Epidermal melanocyte (primary cell): ENCODE data around the gene ZNF467.

Source experiments
- DNase-seq: peaks from one replicate; pipeline ENCODE4 v3.0.0; 2011; ENCODE audit warnings: low spot score; ENCODE audit not compliant: insufficient read length

The ZNF467 gene

DNA sequence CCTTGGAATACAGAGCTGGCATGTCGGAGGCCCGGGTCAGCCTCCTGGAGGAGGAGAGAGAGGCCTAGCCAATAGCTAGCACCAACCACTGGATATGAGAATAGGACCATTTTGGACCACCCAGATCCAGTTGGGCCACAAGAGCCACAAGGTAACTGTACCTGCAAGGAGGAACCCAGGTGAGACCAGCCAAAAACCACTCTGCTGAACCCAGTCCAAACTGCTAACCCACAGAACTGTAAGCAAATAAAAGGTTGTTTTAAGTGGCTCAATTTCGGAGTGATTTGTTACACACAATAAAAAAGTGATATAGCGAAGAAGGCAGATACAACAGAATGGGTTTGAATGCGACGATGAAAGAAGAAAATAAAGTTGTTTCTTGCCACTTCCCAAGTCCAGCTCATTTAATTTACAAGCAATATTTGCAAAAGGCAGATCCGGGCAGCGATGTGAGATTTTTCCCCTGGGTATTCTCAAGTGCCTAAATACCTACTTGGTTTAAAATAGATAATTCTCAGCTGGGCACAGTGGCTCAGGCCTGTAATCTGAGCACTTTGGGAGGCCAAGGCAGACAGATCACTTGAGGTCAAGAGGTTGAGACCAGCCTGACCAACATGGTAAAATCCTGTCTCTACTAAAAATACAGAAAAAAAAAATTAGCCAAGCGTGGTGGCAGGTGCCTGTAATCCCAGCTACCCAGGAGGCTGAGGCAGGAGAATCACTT lies 23.1 kb downstream of the ZNF467 start:
- DNase-seq: no peak

DNA sequence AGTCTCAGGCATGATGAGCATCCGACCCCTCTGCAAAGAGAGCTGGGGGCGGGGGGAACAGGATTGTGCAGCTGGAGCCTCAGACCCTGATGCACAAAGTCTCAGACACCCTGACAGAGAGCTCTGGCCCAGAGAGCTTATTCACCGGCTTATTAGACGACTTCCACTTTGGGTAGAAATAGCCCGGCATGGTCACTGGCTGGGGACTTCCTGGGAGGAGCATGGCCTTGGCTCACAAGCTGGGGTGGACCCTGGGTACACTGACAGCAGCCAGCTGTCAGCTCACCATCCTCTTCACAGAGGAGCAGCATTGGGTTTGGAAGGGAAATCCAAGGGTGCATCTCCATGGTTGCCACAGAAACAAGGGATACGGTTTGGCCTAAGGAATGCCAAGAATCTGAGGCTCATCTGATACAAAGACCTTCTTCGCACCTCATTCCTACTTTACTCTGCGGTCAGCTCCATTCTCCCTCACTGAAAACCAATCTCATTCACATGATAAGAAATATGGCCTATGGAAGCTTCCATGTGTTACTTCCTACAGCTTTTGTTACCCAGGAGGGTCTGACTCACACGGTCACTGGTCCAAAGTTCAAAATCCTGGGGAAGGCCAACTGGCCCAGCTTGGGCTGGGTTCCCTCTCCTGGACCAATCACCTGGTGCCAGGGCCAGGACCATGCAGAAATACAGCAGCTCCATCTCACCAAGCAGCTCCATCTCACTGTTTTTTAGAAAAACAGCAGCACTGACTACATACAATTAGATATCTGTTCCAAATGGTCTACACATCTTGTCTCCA lies 25.1 kb downstream of the ZNF467 start:
- no peak for DNase-seq

DNA sequence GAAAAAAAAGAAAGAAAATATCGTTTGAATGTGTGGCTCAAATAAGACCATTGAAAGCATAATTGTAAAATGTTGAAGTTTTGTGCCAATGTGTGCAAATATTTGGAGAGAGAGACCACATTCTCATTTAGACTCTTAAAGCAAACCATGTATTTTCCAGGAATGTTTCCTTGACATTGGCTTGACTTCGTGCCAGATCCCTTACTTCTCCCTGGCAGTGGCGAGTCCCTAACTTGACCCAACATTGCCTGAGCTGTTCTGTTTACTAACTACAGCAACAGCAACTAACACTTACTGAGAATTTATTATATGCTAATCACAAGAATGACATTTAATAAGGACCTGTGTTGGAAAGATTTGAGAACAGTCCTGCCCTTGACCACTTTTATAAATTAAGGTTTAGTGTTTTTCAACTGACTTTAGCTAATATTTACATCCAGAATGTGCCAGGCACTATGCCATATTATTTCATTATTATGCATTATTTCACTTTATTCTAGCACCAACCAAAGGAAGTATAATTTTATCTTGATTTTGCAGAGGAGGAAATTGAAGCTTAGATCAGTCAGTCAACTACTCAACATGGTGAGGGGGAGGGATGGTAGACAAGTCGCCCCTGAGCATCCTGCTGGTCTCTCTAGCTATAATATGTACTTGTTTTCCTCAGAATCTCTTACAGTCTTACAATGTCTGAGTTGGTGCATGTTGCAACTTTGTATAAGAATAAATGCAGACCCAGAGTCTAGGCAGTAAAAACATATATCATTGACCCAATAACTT lies 29.7 kb downstream of the ZNF467 start:
- DNase-seq: no peak

DNA sequence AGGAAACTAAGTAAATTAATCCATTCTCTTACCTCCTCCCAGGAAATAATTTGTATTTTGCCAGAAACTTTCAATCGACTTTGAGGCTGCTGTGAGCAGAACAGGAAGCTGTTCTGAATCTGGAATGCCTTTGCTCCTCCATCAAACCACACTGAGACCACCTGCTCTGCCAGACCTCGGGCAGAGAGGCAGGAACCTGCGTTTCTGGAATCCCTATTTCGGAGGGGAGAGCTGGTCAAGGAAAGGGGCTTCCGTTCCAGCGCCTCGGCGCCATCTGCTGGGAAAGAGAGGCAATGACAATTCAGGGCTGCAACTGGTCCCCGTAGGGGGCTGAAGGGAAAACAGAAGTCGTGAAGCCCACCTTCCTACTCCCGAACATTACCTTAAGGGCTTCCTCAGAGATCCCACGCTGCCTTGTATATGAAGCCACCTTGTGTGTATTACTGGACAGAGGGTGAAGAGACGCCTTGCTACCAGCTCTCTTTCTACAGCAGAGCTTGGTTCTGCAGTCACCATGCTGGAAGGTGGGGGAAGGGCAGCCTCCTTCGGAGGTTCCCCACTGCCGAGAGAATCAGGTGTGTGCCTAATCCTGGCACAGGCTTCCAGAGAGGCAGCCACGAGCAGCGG lies 31.2 kb downstream of the ZNF467 start:
- DNase-seq: peak; percentile 77

DNA sequence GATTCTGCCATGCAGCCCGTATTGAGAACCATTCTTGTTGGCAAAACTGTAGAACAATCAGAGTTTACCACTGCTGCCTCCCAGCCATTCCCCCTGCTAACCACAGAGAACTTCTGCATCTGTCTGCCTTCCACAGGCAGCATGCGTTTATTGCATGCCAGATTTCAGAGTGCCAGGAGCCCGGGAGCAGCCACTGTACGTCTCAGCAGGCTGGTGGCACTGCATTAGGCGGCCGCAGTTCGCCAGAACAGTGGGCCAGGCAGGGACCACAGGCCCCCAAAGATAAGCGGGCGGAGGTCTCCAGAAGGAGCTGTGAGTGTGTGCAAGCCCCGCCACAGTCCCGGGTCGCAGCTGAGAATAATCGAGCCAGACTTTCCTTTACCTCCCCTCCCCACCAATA lies 31.8 kb downstream of the ZNF467 start:
- no peak for DNase-seq

DNA sequence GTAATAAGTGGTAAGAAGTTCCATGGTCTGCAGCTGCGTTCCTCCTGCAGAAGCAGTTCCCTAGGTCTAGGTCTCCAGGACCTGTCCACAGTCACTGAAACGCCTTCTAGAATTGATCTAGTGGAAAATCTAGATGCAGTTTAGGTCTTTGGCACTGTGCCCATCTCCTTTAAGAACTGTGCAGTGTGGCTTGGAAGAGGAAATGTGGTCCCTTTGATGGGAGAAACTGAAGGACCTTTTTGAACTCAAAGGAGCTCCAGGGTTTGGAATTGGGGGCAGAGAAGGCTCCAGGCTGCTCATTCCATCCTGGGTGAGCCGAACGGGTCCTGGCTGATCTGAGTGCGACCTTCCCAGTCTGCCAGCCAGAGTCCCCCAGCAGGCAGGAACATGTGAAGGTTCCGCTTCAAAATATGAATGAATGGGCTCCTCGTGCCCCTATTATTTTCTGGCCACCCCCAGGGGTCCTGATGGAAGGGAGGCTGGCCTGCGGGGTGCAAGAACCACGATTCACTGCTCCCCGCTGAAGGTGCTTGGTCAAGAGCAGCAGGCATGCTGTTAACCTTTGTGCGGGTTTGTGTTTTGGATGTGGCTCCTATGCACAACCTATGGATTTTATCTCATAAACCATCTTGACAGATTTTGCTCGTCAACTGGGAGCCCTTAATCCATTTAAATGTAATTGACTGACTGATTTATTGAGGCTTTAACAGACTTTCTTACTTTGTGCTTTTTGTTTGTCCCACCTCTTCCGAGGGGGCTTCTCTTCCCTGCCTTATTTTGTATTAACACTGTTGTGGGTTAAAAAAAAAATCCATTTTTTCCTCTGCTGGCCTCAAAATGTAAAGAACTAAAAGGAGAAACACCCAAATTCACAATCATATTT lies 36.7 kb downstream of the ZNF467 start:
- no peak for DNase-seq

DNA sequence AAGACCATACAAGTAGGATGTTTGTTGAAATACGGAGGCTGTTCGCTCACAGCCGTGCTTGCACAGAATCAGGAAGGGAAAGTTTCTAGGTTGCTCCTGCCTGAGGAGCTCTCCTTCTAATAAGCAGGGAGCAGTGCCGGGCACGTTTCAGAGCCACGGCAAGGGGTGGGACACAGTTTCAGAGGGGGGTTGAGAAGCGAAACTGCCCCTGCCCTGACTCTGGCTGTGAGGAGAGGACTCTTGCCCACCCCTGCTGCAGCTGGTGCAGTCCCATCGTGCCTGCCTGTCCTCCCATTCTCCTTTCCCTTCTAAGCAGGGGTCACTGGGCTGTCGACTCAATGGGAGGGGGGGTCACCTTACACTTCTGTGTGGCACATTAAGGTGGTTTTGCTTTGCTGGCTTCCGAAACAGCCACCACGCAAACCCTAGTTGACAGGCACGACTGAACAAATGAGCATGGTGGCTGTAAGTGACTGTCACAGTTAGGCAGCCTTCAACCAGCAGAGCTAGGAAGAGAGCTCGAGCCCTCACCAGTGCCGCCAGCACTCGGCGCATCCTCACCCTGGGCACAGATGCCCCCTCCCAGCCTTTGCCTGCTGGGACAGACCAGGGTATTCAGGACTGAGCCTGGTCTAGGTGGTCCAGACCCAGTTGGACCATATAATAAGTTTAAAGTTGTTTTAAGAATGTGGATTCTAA lies 37.5 kb downstream of the ZNF467 start:
- DNase-seq: no peak

DNA sequence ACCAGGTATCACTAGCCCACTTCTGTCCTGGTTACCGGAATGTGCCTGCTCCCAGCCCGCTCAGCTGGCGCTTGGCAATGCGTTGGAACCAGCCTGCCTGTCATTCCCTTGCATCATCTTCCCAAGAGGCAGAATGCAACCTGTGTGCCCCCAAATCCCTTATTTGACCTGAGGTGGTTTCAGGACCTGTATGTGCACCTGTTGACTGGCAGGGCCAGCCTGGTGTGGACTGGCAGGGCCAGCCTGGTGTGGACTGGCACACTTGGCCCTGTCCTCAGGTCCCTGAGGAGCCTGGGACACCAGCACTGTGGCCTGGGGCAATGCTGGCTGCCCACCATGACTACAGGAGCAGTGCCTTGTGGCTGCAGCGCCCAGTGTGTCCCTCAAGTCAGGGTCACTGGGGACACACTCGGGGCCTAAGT lies 38.2 kb downstream of the ZNF467 start:
- no peak for DNase-seq

DNA sequence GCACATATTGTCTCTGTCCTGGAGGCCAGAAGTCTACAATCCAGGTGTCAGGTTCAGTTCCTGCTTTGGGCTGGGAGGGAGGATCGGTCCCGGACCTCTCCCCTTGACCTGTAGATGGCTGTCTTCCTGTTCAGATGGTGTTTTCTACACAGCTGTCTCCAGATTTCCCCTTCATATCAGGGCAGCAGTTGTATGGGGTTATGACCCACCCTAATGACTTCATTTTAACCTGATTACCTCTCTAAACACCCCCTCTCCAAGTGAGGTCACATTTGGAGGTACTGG lies 38.7 kb downstream of the ZNF467 start:
- DNase-seq: no peak

DNA sequence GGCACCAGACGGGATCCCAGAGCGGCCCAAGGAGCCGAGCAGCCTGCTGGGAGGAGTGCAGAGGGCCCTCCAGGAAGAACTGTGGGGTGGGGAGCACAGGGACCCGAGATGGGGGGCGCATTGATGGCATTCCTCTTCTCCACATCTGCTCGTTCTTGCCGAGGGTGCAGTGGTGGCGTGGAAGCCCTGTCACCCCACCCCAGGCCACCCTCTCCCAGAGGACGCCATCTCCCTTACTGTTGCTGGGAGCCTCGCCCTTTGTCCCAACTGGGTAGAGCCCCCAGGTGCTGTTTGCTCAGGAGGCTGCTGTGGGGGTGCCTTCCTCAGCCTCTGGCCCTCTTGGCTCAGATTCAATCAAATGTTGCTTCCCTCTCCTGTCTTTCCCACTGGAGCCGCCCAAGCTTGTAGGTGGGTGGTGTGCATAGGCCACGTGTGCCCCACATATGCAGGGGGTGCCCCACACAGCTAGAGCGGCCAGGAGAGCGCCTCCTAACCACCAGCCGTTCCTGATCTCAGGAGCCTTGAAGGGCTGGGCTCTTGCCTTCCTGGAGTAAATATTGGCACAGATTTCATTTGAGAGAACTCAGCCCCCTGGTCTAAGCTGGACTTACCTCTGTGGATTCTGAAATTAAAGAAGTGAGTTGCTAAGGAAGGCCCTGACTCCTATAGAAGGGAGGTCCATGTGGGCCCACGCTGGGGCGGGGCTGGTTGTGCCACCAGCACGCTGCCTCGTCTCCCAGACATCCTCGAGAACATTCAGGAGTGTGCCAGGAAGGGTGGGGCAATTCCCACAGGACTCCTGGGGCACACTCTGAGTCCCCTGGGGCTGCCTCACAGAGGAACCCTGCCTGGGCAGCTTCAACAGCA lies 39.2 kb downstream of the ZNF467 start:
- no peak for DNase-seq

DNA sequence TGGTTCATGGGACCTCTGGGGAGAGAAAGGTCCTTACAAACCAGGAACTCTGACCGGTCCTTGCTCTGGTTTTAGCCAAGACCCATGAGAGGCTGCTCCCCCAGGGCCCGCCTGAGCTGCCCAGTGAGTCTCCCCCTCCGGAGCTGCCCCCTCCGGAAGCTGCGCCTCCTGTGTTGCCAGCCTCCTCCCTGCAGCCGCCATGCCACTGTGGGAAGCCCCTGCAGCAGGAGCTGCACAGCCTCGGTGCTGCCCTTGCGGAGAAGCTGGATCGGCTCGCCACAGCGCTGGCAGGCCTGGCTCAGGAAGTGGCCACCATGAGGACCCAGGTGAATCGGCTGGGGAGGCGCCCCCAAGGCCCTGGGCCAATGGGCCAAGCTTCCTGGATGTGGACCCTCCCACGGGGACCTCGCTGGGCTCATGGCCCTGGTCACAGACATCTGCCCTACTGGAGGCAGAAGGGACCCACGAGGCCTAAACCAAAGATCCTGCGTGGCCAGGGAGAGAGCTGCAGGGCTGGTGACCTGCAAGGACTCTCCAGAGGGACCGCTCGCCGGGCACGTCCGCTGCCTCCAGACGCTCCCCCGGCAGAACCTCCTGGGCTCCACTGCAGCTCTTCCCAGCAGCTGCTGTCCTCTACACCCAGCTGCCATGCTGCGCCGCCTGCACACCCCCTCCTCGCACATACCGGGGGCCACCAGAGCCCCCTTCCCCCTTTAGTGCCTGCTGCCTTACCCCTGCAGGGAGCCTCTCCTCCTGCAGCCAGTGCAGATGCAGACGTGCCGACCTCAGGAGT lies 40.1 kb downstream of the ZNF467 start:
- DNase-seq: no peak

DNA sequence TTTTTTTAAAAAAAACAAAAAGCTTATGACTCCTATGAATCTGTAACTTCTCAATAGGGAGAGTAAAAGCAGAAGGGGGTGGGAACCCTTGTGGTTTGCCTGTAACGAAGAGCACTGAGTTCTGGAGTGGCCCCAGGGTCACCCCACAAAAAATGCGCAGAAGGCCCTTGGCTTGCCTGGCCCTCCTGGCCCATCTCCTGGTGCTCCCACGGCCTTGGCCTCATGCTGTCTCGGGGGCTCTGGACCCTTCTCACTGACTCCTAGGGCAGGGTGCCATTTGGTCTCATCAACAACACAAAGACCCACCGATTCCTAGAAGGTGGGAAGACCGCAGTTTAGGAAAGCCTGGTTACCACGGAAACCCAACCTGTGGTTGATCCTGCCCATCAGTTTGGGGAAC lies 40.8 kb downstream of the ZNF467 start:
- no peak for DNase-seq

DNA sequence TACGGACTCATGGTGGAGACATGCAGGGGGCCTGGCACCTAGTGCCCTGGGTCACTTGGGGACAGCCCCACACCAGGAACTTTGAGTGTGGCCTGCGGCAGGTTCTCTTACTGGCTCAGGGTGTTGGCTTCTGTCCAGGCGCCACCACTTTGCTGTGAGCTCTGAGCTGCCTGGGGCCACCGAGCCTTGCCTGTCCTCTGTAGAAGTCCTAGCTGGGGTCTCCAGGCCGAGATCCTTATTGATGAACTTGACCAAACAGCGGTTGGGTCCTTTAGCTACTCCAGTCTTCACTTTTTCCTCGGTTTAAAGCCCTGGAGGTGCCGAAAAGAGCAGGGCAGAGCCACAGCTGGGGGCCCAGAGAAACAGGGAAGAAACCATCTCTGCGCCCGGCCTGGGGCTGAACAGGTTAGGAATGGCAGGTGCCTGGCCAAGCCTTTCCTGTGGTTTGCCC lies 41.3 kb downstream of the ZNF467 start:
- no peak for DNase-seq

DNA sequence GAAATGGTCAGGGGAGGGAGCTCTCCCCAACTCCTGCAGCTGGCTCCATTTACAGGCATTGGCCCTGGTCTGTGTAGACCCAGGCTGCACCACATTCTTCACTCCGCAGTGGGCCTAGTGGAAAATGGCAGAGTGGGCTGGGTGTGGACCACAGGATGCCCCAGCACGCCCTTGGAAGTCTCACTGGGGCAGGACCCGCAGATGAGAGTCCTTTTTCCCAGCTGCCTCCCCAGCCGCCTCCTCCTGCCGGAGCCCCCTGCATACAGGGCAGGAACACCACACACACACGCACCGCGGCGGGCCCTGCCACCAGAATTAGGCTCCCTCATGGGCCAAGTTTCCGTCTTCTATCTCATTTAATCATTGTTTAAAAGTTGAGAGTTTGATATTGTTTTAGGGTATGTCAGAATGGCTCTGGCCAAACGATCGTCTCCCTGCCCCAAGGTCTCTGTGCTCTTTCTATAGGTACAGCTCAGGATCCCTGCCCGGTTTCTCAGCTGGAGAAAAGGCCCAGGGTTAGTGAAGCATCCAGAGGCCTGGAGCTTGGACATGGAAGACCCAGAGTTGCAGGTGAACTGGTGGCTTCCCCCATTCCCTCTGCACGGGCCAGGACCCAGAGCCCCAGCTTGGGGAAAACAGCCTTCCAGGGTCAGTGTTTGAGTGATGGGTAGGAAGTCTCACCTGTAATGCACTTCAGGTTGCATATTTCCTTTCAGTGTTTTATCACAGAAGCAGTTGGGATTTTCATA lies 42.0 kb downstream of the ZNF467 start:
- no peak for DNase-seq

DNA sequence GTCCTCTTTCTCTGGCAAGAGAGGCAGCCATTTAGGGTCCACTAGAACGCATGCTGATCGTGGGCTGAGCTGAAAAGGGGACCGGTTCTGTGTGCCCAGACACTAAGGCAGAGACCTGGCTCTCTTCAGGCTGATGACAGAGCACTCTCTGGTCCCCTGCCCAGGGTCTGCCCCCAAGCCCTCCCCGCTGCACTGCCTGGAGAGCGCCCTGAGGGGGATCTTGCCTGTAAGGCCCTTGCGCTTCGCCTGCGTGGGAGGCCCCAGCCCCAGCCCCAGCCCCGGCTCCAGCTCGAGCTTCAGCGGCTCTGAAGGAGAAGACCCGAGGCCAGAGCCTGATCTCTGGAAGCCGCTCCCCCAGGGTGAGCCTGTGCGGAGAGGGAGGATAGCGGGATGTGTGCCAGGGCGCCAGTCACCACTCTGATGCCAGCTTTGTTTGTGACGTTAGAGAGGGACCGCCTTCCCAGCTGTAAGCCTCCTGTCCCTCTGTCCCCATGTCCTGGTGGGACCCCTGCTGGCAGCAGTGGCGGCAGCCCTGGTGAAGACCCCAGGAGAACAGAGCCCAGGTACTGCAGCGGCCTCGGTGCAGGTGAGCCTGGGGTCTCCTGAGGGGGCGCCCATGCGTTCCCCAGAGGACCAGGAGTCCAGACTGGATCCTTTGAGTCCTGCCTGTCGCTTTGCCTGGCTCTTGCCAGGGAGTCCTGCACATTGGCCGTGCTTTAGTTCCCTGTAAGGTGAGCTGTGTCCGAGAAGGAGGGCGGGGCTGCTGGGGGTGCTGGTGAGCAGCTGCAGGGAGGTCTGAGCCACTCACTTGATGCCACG lies 43.2 kb downstream of the ZNF467 start:
- DNase-seq: no peak

DNA sequence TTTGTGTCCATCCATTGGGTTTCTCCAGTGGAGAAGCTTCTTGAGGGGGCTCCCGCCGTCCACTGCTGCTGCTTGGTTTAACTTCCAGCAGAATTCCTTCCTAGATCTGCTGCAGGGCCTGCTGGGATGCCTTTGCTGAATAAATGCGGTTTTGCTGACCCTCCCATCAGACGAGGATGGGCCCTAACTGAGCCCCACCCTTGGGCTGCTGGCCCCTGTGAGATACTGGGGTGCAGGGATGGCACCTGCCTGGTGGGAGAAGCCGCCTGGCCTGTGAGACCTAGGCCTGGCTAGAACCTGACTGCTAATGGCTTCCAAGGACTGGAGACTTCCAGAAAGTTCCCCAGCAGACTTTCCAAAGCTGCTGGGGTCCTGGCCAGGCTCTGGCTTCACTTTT lies 43.8 kb downstream of the ZNF467 start:
- DNase-seq: no peak
